GM12864 (cell line): ENCODE results near the gene TTC16.
"Not testable (repeated sequence)": the region's sequence is repeated elsewhere in the genome, so short reads cannot be mapped to it uniquely, and the experiment has no call there.

Experiments used
- DNase-seq: peaks from one replicate; pipeline ENCODE4 v3.0.0-alpha.2; 2011; ENCODE audit warnings: low read depth
- H3K4me3 ChIP-seq: 2 replicates; pipeline ENCODE4 v1.5.1; 2011; ENCODE audit warnings: mild to moderate bottlenecking, low read depth, low read length, control low read depth
- TF ChIP-seq, protein P1 (sequence below): IDR thresholded peaks from 2 replicates; pipeline ENCODE4 v1.5.1; 2011; ENCODE audit warnings: low read depth, mild to moderate bottlenecking, moderate library complexity, low read length, control low read depth, inconsistent platforms; ENCODE audit errors: missing control alignments

The TTC16 gene

GRCh38 chr9:127751269-127752054 lies 35.6 kb downstream of the TTC16 start:
- TF ChIP-seq, protein P1, sequence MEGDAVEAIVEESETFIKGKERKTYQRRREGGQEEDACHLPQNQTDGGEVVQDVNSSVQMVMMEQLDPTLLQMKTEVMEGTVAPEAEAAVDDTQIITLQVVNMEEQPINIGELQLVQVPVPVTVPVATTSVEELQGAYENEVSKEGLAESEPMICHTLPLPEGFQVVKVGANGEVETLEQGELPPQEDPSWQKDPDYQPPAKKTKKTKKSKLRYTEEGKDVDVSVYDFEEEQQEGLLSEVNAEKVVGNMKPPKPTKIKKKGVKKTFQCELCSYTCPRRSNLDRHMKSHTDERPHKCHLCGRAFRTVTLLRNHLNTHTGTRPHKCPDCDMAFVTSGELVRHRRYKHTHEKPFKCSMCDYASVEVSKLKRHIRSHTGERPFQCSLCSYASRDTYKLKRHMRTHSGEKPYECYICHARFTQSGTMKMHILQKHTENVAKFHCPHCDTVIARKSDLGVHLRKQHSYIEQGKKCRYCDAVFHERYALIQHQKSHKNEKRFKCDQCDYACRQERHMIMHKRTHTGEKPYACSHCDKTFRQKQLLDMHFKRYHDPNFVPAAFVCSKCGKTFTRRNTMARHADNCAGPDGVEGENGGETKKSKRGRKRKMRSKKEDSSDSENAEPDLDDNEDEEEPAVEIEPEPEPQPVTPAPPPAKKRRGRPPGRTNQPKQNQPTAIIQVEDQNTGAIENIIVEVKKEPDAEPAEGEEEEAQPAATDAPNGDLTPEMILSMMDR, result no peak
- no peak for DNase-seq
- no peak overlapping the region for H3K4me3 ChIP-seq

DNA sequence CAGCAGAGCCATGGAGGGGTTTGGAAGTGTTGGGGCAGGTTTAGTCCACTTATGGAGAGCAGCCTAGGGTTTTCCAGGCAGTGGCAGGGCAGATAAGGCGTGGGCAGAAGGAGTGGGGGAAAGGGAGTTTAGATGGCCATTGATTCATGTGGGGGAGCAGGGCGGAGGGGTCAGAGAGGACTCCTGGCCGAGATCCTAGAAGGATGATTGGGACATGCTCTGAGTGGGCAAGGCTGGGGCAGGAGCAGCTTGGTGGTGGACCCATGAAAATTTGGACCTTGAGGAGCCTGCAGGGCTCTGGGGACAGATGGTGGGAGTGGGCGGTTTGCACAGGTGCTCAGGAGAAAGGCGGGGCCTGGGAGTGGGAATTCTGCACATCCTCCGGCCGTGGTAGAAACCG lies 37.3 kb downstream of the TTC16 start:
- DNase-seq, result no peak
- TF ChIP-seq, protein P1, result no peak
- no peak overlapping the region for H3K4me3 ChIP-seq

DNA sequence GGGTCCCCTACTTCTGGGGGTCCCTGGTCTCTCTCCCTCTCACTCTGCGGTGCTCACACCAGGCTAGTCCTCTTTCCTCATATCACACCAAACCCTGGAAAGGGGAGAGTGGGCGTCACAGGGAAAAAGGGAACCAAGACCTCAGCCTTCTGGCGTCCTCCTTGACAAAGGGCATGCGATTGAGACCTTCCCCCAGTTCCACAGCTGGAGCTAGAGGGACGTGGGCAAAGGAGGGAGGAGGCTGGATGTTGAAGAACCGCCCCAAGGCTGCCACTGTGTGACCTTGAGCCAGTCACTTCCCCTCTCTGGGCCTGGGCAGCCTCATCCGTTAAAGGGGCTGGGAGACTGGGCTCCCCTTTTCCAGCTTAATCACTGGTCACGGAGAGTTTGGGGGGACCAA lies 37.7 kb downstream of the TTC16 start:
- no peak for DNase-seq
- TF ChIP-seq, protein P1, result no peak
- H3K4me3 ChIP-seq, result no peak overlapping the region

- no peak for DNase-seq
- no peak overlapping the region for H3K4me3 ChIP-seq
- TF ChIP-seq, protein P1, result no peak
Measured at GRCh38 chr9:127754099-127755060, 38.5 kb downstream of the TTC16 start.

DNA sequence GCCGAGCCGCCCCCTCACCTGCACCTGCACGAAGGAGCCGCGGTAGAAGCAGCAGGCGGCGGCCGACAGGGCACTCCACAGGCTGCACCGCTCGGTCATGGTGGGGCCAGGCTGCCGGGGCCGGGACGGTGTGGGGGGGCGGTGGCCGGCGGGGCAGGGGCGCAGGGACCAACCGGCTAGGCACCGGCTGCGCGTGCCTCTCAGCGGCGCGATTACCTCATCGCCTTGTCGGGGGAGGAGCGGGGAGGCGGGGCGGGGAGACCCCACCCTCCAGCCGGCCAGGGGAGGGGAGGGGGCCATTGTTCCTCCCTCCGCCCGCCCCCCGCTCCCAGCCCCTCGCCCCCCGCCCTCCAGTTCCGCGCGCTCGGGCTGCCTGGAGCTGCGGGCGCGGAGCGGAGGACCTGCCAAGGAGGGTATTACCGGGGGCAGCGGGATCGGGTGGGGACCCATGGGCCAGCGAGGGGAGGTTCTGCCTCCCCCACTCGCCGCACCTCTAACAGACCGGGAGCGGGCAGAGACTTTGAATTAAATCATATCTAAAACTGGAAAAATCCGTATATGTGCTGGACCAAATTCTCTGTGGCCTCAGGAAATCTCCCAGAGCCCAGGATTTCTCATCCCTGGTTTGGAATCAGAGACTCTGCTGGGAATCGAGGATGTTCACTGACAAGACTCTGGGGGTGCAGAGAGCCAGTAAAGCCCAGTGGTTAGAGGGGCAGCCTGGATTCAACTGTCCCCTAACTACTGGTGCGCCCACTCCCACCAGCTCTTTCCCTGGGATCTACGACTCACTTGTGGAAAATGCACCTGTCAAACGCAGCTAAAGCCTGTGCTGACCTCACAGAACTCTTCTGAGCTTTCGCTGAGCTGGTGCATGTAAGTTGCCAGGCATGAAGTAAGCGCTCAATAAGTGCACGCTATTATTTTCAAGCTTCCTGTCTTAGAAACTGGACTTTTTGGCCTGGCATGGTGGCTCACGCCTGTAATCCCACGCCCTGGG lies 39.5 kb downstream of the TTC16 start:
- TF ChIP-seq, protein P1, result no peak
- no peak for DNase-seq
- no peak overlapping the region for H3K4me3 ChIP-seq

- H3K4me3 ChIP-seq, result no peak overlapping the region
- TF ChIP-seq, protein P1, result no peak
- no peak for DNase-seq
Measured at GRCh38 chr9:127756233-127756632, 40.4 kb downstream of the TTC16 start.

DNA sequence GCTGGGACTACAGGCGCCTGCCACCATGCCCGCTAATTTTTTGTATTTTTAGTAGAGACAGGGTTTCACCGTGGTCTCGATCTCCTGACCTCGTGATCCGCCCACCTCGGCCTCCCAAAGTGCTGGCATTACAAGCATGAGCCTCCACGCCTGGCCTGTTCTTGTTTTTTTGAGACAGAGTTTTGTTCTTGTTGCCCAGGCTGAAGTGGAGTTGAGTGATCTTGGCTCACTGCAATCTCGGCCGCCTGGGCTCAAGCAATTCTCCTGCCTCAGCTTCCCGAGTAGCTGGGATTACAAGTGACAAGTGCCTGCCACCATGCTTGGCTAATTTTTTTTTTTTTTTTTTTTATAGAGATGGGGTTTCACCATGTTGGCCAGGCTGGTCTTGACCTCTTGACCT lies 40.9 kb downstream of the TTC16 start:
- DNase-seq, H3K4me3 ChIP-seq: not testable (repeated sequence)
